GM19395 (cell line): ENCODE results near the gene CCR5.

Source experiments
- ATAC-seq: cut with Tn5 transposase; IDR thresholded peaks from one replicate; pipeline ENCODE4 v1.9.1; 2021; ENCODE audit warnings: mild to moderate bottlenecking, moderate library complexity; ENCODE audit not compliant: unreplicated experiment

Gene CCR5

GRCh38 chr3:46406443-46406787 lies 35.7 kb downstream of the CCR5 start:
- no peak for ATAC-seq

GRCh38 chr3:46406788-46407611 lies 36.3 kb downstream of the CCR5 start, which contains the start of the genes CCR5AS and CCRL2:
CCR5AS (minus strand) TSS chr3:46407066.
CCRL2 (plus strand) TSS chr3:46407259; CDS start chr3:46408080, 821 bp downstream.
- peak; percentile 60 for ATAC-seq

- ATAC-seq, result no peak
Observed at GRCh38 chr3:46407970-46408369, 37.2 kb downstream of the CCR5 start.

- ATAC-seq, result no peak
Observed at GRCh38 chr3:46408853-46409252, 38.1 kb downstream of the CCR5 start.

GRCh38 chr3:46409739-46410489 lies 39.2 kb downstream of the CCR5 start:
- ATAC-seq, result no peak

- no peak for ATAC-seq
Observed at GRCh38 chr3:46410669-46411068, 39.9 kb downstream of the CCR5 start.

GRCh38 chr3:46411271-46411670 lies 40.5 kb downstream of the CCR5 start:
- no peak for ATAC-seq

- ATAC-seq, result no peak
Observed at GRCh38 chr3:46412786-46413298, 42.1 kb downstream of the CCR5 start.

GRCh38 chr3:46413951-46414350 lies 43.2 kb downstream of the CCR5 start:
- ATAC-seq, result no peak

- no peak for ATAC-seq
Observed at GRCh38 chr3:46414739-46415138, 44.0 kb downstream of the CCR5 start.

- ATAC-seq, result no peak
Observed at GRCh38 chr3:46416125-46416810, 45.5 kb downstream of the CCR5 start.

- ATAC-seq, result no peak
Observed at GRCh38 chr3:46416811-46417510, 46.2 kb downstream of the CCR5 start.

- no peak for ATAC-seq
Observed at GRCh38 chr3:46417841-46418611, 47.3 kb downstream of the CCR5 start.

- ATAC-seq, result no peak
Observed at GRCh38 chr3:46419816-46420215, 49.1 kb downstream of the CCR5 start.

GRCh38 chr3:46420931-46421330 lies 50.2 kb downstream of the CCR5 start:
- ATAC-seq, result no peak

GRCh38 chr3:46422617-46423016 lies 51.9 kb downstream of the CCR5 start:
- ATAC-seq, result no peak

- ATAC-seq, result no peak
Observed at GRCh38 chr3:46423588-46423987, 52.8 kb downstream of the CCR5 start.
